ENCODE measurements around the gene STK32B. TPM values are rescaled to one million over a fixed set of nuclear protein-coding genes. Genes with fewer than 3 reads are reported as not detected.
A peak's percentile ranks its signal among the peaks of the same experiment; 100 is the strongest.

Gene STK32B
- total RNA-seq, 1 experiment from 2014 or later = 11.6 TPM

- CTCF ChIA-PET = no interaction called here
- no peak for TF ChIP-seq TCF7L2 (IDR thresholded peaks at IDR 0.05; ENCODE audit: low read depth, low read length)
- TF ChIP-seq, protein P1, sequence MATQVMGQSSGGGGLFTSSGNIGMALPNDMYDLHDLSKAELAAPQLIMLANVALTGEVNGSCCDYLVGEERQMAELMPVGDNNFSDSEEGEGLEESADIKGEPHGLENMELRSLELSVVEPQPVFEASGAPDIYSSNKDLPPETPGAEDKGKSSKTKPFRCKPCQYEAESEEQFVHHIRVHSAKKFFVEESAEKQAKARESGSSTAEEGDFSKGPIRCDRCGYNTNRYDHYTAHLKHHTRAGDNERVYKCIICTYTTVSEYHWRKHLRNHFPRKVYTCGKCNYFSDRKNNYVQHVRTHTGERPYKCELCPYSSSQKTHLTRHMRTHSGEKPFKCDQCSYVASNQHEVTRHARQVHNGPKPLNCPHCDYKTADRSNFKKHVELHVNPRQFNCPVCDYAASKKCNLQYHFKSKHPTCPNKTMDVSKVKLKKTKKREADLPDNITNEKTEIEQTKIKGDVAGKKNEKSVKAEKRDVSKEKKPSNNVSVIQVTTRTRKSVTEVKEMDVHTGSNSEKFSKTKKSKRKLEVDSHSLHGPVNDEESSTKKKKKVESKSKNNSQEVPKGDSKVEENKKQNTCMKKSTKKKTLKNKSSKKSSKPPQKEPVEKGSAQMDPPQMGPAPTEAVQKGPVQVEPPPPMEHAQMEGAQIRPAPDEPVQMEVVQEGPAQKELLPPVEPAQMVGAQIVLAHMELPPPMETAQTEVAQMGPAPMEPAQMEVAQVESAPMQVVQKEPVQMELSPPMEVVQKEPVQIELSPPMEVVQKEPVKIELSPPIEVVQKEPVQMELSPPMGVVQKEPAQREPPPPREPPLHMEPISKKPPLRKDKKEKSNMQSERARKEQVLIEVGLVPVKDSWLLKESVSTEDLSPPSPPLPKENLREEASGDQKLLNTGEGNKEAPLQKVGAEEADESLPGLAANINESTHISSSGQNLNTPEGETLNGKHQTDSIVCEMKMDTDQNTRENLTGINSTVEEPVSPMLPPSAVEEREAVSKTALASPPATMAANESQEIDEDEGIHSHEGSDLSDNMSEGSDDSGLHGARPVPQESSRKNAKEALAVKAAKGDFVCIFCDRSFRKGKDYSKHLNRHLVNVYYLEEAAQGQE (IDR thresholded peaks at IDR 0.05; ENCODE audit: insufficient read depth in 1 of 2, low read depth in 2 of 2, low read length in 1 of 2) = no peak
- TF ChIP-seq SIN3A (IDR thresholded peaks at IDR 0.05; ENCODE audit: borderline replicate concordance, insufficient read depth, low read depth, low read length) = no peak
- no peak for TF ChIP-seq POLR2AphosphoS5 (IDR thresholded peaks at IDR 0.05; ENCODE audit: low read depth, low read length)
- DNase-seq (ENCODE audit: low read depth, low spot score) = peak; percentile 93
- ATAC-seq = peak; percentile 95
- H3K27me3 ChIP-seq (ENCODE audit: control insufficient read depth, insufficient read depth, low read length) = no peaks in the 10 kb centered on the region
- H3K4me1 ChIP-seq (ENCODE audit: control insufficient read depth, insufficient read depth, low read length) = no peaks in the 10 kb centered on the region; the same call in 1 of the 2 replicates
- in situ Hi-C loops (cut with HindIII; ENCODE audit: low pct_unique_long_range_greater_than_20kb, low sequenced_read_pairs) (no loop called here), intact Hi-C loops (cut with micrococcal nuclease; ENCODE audit: unreplicated experiment) (no loop called here)
- BruUV-seq (replicated peaks) = no TSS peak
- POLR2A ChIA-PET = interaction anchor here (0.6 kb wide), 1 partner anchor 12 kb away, joined by 4 read pairs; no protein-coding TSS in a partner anchor
- no peaks in the 10 kb centered on the region for H3K9me3 ChIP-seq (ENCODE audit: control insufficient read depth, insufficient read depth, low read depth, low read length)
- H3K27ac ChIP-seq (ENCODE audit: low read length) = 0 out of 2 replicates have a peak overlapping the region, but pooled peaks have one; percentile 17
- H3K36me3 ChIP-seq (ENCODE audit: control insufficient read depth, insufficient read depth, low read length) = no peaks in the 10 kb centered on the region
- peak overlapping the region in 1 of 2 experiments; percentile 5; a peak in 1 of 4 replicates for H3K4me3 ChIP-seq (ENCODE audit: low read depth in 2 of 2, low read length in 2 of 2)
Observed at GRCh38 chr4:5365071-5366008, 314.1 kb downstream of the STK32B start.

DNA sequence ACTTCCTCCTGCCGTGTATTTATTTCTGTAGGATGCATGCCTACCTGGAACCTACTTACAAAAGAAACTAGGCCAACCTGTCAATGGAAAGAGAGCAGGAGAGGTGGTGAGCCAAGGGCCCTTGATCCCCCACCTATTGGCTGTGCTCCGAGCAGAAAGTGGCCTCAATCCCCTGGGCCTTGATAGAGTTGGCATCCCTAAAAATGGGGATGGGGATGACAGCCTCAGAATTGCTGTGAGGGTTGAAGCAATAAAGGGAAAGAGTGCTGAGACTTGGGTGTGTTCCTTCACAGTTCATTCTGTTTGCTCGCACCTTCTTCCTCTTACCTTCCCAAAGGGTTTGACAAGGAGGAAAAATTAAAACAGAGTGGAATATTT lies 314.7 kb downstream of the STK32B start:
- peak overlapping the region; percentile 29; the same call in 1 of the 2 replicates for H3K27ac ChIP-seq (ENCODE audit: low read length)
- CTCF ChIA-PET = no interaction called here
- intact Hi-C loops (cut with micrococcal nuclease; ENCODE audit: unreplicated experiment) = no loop called here
- POLR2A ChIA-PET = interaction anchor here (0.6 kb wide), 1 partner anchor 13 kb away, joined by 4 read pairs; no protein-coding TSS in a partner anchor
- in situ Hi-C loops (cut with HindIII; ENCODE audit: low pct_unique_long_range_greater_than_20kb, low sequenced_read_pairs) = no loop called here
- ATAC-seq (peak; percentile 4; the same call in 1 of the 2 replicates), DNase-seq (ENCODE audit: low read depth, low spot score) (no peak)
- TF ChIP-seq CTCF (IDR thresholded peaks at IDR 0.05) (no peak), POLR2AphosphoS5 (IDR thresholded peaks at IDR 0.05; ENCODE audit: low read depth, low read length) (no peak), SIN3A (IDR thresholded peaks at IDR 0.05; ENCODE audit: borderline replicate concordance, insufficient read depth, low read depth, low read length) (no peak), TCF7L2 (IDR thresholded peaks at IDR 0.05; ENCODE audit: low read depth, low read length) (no peak)
- TF ChIP-seq, protein P1 (IDR thresholded peaks at IDR 0.05; ENCODE audit: insufficient read depth in 1 of 2, low read depth in 2 of 2, low read length in 1 of 2) = no peak
- no peaks in the 10 kb centered on the region for H3K27me3 ChIP-seq (ENCODE audit: control insufficient read depth, insufficient read depth, low read length)
- no TSS peak for BruUV-seq (replicated peaks)
- H3K4me3 ChIP-seq (ENCODE audit: low read depth in 2 of 2, low read length in 2 of 2) = peak overlapping the region in 1 of 2 experiments; percentile 20; a peak in 1 of 4 replicates
- no peaks in the 10 kb centered on the region for H3K9me3 ChIP-seq (ENCODE audit: control insufficient read depth, insufficient read depth, low read depth, low read length)
- no peaks in the 10 kb centered on the region for H3K36me3 ChIP-seq (ENCODE audit: control insufficient read depth, insufficient read depth, low read length)
- H3K4me1 ChIP-seq (ENCODE audit: control insufficient read depth, insufficient read depth, low read length) = no peaks in the 10 kb centered on the region; the same call in 1 of the 2 replicates

All from Panc1 (cell line).